IMR-90 (cell line): Measurements from ENCODE around the gene WAS. TPM values are rescaled to one million over a fixed set of nuclear protein-coding genes. Genes with fewer than 3 reads are reported as not detected.

Experiments
- ATAC-seq: fragments of 200-7000 bp; cut with Tn5 transposase; 2 replicates; pipeline ENCODE4 v1.9.1; 2020; ENCODE audit warnings: low read depth, mild to moderate bottlenecking, moderate library complexity
- BruUV-seq: library from RNA; stranded (reverse); fragments of 400-500 nt; replicated peaks from 2 replicates; lab custom pipeline; 2021; lab: Mats Ljungman, UMichigan
- CTCF ChIA-PET: fragments of 300-600 bp; formaldehyde crosslinking; extraction: SDS; loops from one replicate; lab custom pipeline; 2021; ENCODE audit warnings: antibody characterized with exemption; lab: Yijun Ruan, JAX
- POLR2A ChIA-PET: fragments of 300-600 bp; sonication (Branson Sonifier 250); formaldehyde crosslinking; loops from one replicate; lab custom pipeline; 2022; ENCODE audit warnings: antibody characterized with exemption; ENCODE audit not compliant: unreplicated experiment; lab: Charles Lee
- DNase-seq: peaks from one replicate; pipeline ENCODE4 v3.0.0; 2013
- H2AFZ ChIP-seq: replicated peaks from 2 replicates; pipeline ENCODE3; 2013; ENCODE audit warnings: low read length, mild to moderate bottlenecking; ENCODE audit not compliant: poor library complexity
- H2AK5ac ChIP-seq: 2 replicates; pipeline ENCODE4 v1.6.1; 2013; ENCODE audit warnings: low read depth, low read length, inconsistent platforms
- H2AK9ac ChIP-seq: replicated peaks from 2 replicates; pipeline ENCODE3; 2013; ENCODE audit warnings: mild to moderate bottlenecking, low read depth, low read length, moderate library complexity; ENCODE audit not compliant: poor library complexity
- H2BK120ac ChIP-seq: 2 replicates; pipeline ENCODE4 v1.6.1; 2013; ENCODE audit warnings: low read depth, low read length, inconsistent platforms
- H2BK15ac ChIP-seq: 3 replicates; pipeline ENCODE4 v1.6.1; 2013; ENCODE audit warnings: low read depth, low read length, inconsistent platforms
- H2BK20ac ChIP-seq: 2 replicates; pipeline ENCODE4 v1.6.1; 2013; ENCODE audit warnings: low read depth, mild to moderate bottlenecking, inconsistent platforms, low read length, moderate library complexity
- H2BK5ac ChIP-seq: 2 replicates; pipeline ENCODE4 v1.6.1; 2013; ENCODE audit warnings: mild to moderate bottlenecking, low read depth, low read length, inconsistent platforms; ENCODE audit not compliant: poor library complexity, severe bottlenecking
- H3K14ac ChIP-seq: replicated peaks from 2 replicates; pipeline ENCODE4 v1.6.1; 2013; ENCODE audit warnings: low read depth, low read length, inconsistent platforms
- H3K18ac ChIP-seq: 2 replicates; pipeline ENCODE4 v1.6.1; 2013; ENCODE audit warnings: low read depth, low read length, control low read depth
- H3K23ac ChIP-seq: 2 replicates; pipeline ENCODE4 v1.6.1; 2013; ENCODE audit warnings: low read depth, low read length, inconsistent platforms
- H3K27ac ChIP-seq: 2 replicates; pipeline ENCODE4 v1.5.1; 2013; ENCODE audit warnings: mild to moderate bottlenecking, control low read depth, low read length; ENCODE audit not compliant: insufficient read depth
- H3K27me3 ChIP-seq: 2 replicates; pipeline ENCODE4 v1.6.1; 2013; ENCODE audit warnings: low read length; ENCODE audit not compliant: control insufficient read depth, insufficient read depth
- H3K36me3 ChIP-seq: 2 replicates; pipeline ENCODE4 v1.6.1; 2013; ENCODE audit warnings: low read length, mixed read lengths; ENCODE audit not compliant: control insufficient read depth, insufficient read depth
- H3K4ac ChIP-seq: 2 replicates; pipeline ENCODE4 v1.6.1; 2013; ENCODE audit warnings: low read depth, low read length, inconsistent platforms
- H3K4me1 ChIP-seq: 2 replicates; pipeline ENCODE4 v1.6.1; 2013; ENCODE audit warnings: low read length, mixed read lengths; ENCODE audit not compliant: control insufficient read depth, insufficient read depth
- H3K4me2 ChIP-seq: 2 replicates; pipeline ENCODE4 v1.6.1; 2013; ENCODE audit warnings: low read depth, mild to moderate bottlenecking, control low read depth, low read length, moderate library complexity
- H3K4me3 ChIP-seq: 2 replicates; pipeline ENCODE4 v1.5.1; 2013; ENCODE audit warnings: low read depth, mild to moderate bottlenecking, control low read depth, low read length, moderate library complexity; ENCODE audit not compliant: insufficient read depth
- H3K56ac ChIP-seq: 2 replicates; pipeline ENCODE4 v1.6.1; 2013; ENCODE audit warnings: low read length, inconsistent platforms; ENCODE audit not compliant: insufficient read depth; ENCODE audit errors: extremely low read depth
- H3K79me1 ChIP-seq, 2 experiments: 2 replicates each; pipeline ENCODE4 v1.6.1; 2013; ENCODE audit warnings: low read length in 2 of 2, inconsistent platforms in 1 of 2, low read depth in 1 of 2
- H3K9ac ChIP-seq: 2 replicates; pipeline ENCODE4 v1.6.1; 2013; ENCODE audit warnings: low read depth, low read length, control low read depth
- H3K9me1 ChIP-seq: 2 replicates; pipeline ENCODE4 v1.6.1; 2013; ENCODE audit warnings: low read length, inconsistent platforms; ENCODE audit not compliant: insufficient read depth
- H3K9me3 ChIP-seq: 2 replicates; pipeline ENCODE4 v1.6.1; 2013; ENCODE audit warnings: low read length; ENCODE audit not compliant: control insufficient read depth, insufficient read depth
- H4K20me1 ChIP-seq: 2 replicates; pipeline ENCODE4 v1.6.1; 2013; ENCODE audit warnings: low read length, inconsistent platforms; ENCODE audit not compliant: insufficient read depth
- H4K5ac ChIP-seq: 2 replicates; pipeline ENCODE4 v1.6.1; 2013; ENCODE audit warnings: mild to moderate bottlenecking, low read depth, low read length, control low read depth
- H4K8ac ChIP-seq, 2 experiments: 2 replicates each; pipeline ENCODE4 v1.6.1; 2013; ENCODE audit warnings: low read depth in 2 of 2, low read length in 2 of 2, control low read depth in 1 of 2, inconsistent platforms in 1 of 2
- H4K91ac ChIP-seq: 2 replicates; pipeline ENCODE4 v1.6.1; 2013; ENCODE audit warnings: low read depth, low read length, inconsistent platforms; ENCODE audit not compliant: insufficient read depth
- BHLHE40 ChIP-seq: fragments of 150-350 bp; IDR thresholded peaks from 2 replicates; pipeline ENCODE4 v1.6.1; 2016; ENCODE audit warnings: mild to moderate bottlenecking, low read depth, low read length
- CEBPB ChIP-seq: IDR thresholded peaks from 2 replicates; pipeline ENCODE4 v1.6.1; 2012; ENCODE audit warnings: low read depth, low read length, improper control_type of control experiment
- CHD1 ChIP-seq: IDR thresholded peaks from 2 replicates; pipeline ENCODE4 v1.6.1; 2012; ENCODE audit warnings: low read depth, low read length, improper control_type of control experiment
- ELK1 ChIP-seq: fragments of 150-350 bp; IDR thresholded peaks from 2 replicates; pipeline ENCODE4 v1.6.1; 2016; ENCODE audit warnings: low read depth, mild to moderate bottlenecking, low read length, moderate library complexity, borderline replicate concordance
- FOS ChIP-seq: fragments of 150-350 bp; IDR thresholded peaks from 2 replicates; pipeline ENCODE4 v1.6.1; 2016; ENCODE audit warnings: low read depth, low read length
- MAFK ChIP-seq: IDR thresholded peaks from 2 replicates; pipeline ENCODE4 v1.6.1; 2012; ENCODE audit warnings: low read depth, low read length, improper control_type of control experiment
- MAZ ChIP-seq: IDR thresholded peaks from 2 replicates; pipeline ENCODE4 v1.6.1; 2012; ENCODE audit warnings: low read depth, mild to moderate bottlenecking, low read length, improper control_type of control experiment, moderate library complexity, borderline replicate concordance
- MXI1 ChIP-seq: IDR thresholded peaks from 2 replicates; pipeline ENCODE4 v1.6.1; 2012; ENCODE audit warnings: low read depth, mild to moderate bottlenecking, low read length, moderate library complexity, borderline replicate concordance
- NFE2L2 ChIP-seq: fragments of 150-350 bp; IDR thresholded peaks from 2 replicates; pipeline ENCODE4 v1.6.1; 2016; ENCODE audit warnings: low read depth, mild to moderate bottlenecking, low read length
- POLR2A ChIP-seq: IDR thresholded peaks from 2 replicates; pipeline ENCODE4 v1.6.1; 2012; ENCODE audit warnings: mild to moderate bottlenecking, low read depth, low read length
- RAD21 ChIP-seq: IDR thresholded peaks from 2 replicates; pipeline ENCODE4 v1.6.1; 2012; ENCODE audit warnings: low read length, improper control_type of control experiment
- RCOR1 ChIP-seq: IDR thresholded peaks from 2 replicates; pipeline ENCODE4 v1.6.1; 2012; ENCODE audit warnings: mild to moderate bottlenecking, low read length, improper control_type of control experiment; ENCODE audit not compliant: insufficient replicate concordance
- RFX5 ChIP-seq: IDR thresholded peaks from 2 replicates; pipeline ENCODE4 v1.8.0; 2012; ENCODE audit warnings: low read depth, mild to moderate bottlenecking, low read length, moderate library complexity
- SMC3 ChIP-seq: fragments of 150-350 bp; IDR thresholded peaks from 2 replicates; pipeline ENCODE4 v1.6.1; 2016; ENCODE audit warnings: low read depth, mild to moderate bottlenecking, antibody characterized with exemption, low read length, moderate library complexity
- WGBS, 2 experiments: methylation state at CpG; one replicate each; pipeline versions ENCODE4 v1.1.5 to v1.1.7; 2013; ENCODE audit warnings: missing lambda C conversion rate in 2 of 2; ENCODE audit not compliant: insufficient read length in 1 of 2; ENCODE audit errors: extremely low coverage in 2 of 2; 5-methylcytosine and 5-hydroxymethylcytosine counted together
- dilution Hi-C: fragments of 300-500 bp; cut with HindIII; formaldehyde crosslinking; loops from one replicate; pipeline ENCODE4 v1.14.3; 2018; ENCODE audit warnings: low sequenced_read_pairs; ENCODE audit not compliant: unreplicated experiment
- in situ Hi-C: fragments of 300-500 bp; cut with MboI; formaldehyde crosslinking; loops from 3 replicates; pipeline ENCODE4 v1.14.3; 2019; ENCODE audit warnings: low sequenced_read_pairs, inconsistent platforms, mixed read lengths
- intact Hi-C: fragments of 100-400 bp; cut with micrococcal nuclease; formaldehyde crosslinking; loops from 2 replicates; pipeline ENCODE4 v1.10.0; 2022
- polyA plus RNA-seq, 3 experiments: library from polyadenylated mRNA; depleted of rRNA; stranded (reverse); fragments of >200 nt; gene quantifications; 2 replicates each; pipeline ENCODE4 v1.2.3, GENCODE V29; 2012; ENCODE audit warnings: low replicate concordance in 1 of 3
- total RNA-seq: library from RNA; depleted of rRNA; stranded (reverse); fragments of >200 nt; gene quantifications from 2 replicates; pipeline ENCODE4 v1.2.3, GENCODE V29; 2012
- TF ChIP-seq, protein P1 (sequence below): conservative IDR thresholded peaks from 2 replicates; pipeline ENCODE4 v1.5.1; 2012; ENCODE audit warnings: mild to moderate bottlenecking, low read depth, low read length, improper control_type of control experiment
- TF ChIP-seq, protein P2 (sequence below): fragments of 150-350 bp; IDR thresholded peaks from 2 replicates; pipeline ENCODE4 v1.6.1; 2017; ENCODE audit warnings: mild to moderate bottlenecking, antibody characterized with exemption, low read length, low read depth

WAS gene
- total and polyA plus RNA-seq, 2 of the 4 experiments (the other 2 are of a cell fraction): 0.14 TPM; not detected in 1

DNA sequence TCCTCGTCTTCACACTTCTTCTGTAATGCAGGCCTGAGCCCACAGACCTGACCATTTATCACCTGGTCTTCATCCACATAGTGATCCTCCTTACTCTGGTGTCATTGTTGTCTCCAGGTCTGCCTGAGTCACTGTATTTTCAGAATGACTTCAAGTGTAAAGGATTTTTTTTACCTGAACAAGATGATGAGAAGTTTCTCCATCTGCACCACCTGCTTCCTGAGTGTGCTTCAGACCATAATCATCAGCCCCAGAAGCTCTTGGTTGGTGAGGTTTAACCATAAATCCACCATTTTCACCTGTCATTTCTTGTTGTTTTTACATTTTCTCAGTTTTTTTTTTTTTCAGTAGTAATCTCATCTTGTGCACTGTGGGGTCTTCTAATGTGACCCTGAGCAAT lies 47.3 kb upstream of the WAS start:
- no peaks in the 10 kb centered on the region for H4K20me1 ChIP-seq
- no peak overlapping the region for H3K14ac ChIP-seq
- no peak overlapping the region for H3K18ac ChIP-seq
- no peak overlapping the region for H3K4ac ChIP-seq
- no peak overlapping the region for H4K5ac ChIP-seq
- in situ Hi-C loops: no loop called here
- H3K4me3 ChIP-seq: no peak overlapping the region
- ATAC-seq (no peak), DNase-seq (no peak)
- no peaks in the 10 kb centered on the region for H3K4me1 ChIP-seq
- H4K91ac ChIP-seq: no peak overlapping the region
- intact Hi-C loops: no loop called here
- no peak overlapping the region for H3K23ac ChIP-seq
- no peaks in the 10 kb centered on the region for H3K79me1 ChIP-seq
- no peak overlapping the region for H3K56ac ChIP-seq
- H3K36me3 ChIP-seq: no peaks in the 10 kb centered on the region
- H2BK5ac ChIP-seq: no peak overlapping the region
- H2BK15ac ChIP-seq: no peak overlapping the region
- no peak overlapping the region for H4K8ac ChIP-seq
- no CpG with 5 or more reads among the region's 1 CpG for WGBS, 2 experiments
- POLR2A ChIA-PET: no interaction called here
- TF ChIP-seq POLR2A: no peak
- TF ChIP-seq MAFK: no peak
- no peak for TF ChIP-seq SMC3
- TF ChIP-seq MXI1: no peak
- TF ChIP-seq RFX5: no peak
- no peak for TF ChIP-seq RAD21
- no peak for TF ChIP-seq NFE2L2
- TF ChIP-seq, protein P1, sequence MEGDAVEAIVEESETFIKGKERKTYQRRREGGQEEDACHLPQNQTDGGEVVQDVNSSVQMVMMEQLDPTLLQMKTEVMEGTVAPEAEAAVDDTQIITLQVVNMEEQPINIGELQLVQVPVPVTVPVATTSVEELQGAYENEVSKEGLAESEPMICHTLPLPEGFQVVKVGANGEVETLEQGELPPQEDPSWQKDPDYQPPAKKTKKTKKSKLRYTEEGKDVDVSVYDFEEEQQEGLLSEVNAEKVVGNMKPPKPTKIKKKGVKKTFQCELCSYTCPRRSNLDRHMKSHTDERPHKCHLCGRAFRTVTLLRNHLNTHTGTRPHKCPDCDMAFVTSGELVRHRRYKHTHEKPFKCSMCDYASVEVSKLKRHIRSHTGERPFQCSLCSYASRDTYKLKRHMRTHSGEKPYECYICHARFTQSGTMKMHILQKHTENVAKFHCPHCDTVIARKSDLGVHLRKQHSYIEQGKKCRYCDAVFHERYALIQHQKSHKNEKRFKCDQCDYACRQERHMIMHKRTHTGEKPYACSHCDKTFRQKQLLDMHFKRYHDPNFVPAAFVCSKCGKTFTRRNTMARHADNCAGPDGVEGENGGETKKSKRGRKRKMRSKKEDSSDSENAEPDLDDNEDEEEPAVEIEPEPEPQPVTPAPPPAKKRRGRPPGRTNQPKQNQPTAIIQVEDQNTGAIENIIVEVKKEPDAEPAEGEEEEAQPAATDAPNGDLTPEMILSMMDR: no peak
- no peak for TF ChIP-seq CEBPB
- TF ChIP-seq MAZ: no peak
- TF ChIP-seq FOS: no peak
- no peak for TF ChIP-seq ELK1
- TF ChIP-seq, protein P2, sequence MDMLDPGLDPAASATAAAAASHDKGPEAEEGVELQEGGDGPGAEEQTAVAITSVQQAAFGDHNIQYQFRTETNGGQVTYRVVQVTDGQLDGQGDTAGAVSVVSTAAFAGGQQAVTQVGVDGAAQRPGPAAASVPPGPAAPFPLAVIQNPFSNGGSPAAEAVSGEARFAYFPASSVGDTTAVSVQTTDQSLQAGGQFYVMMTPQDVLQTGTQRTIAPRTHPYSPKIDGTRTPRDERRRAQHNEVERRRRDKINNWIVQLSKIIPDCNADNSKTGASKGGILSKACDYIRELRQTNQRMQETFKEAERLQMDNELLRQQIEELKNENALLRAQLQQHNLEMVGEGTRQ: no peak
- no peak for TF ChIP-seq RCOR1
- TF ChIP-seq CHD1: no peak
- no peak for TF ChIP-seq BHLHE40
- H3K4me2 ChIP-seq: no peak overlapping the region
- no peak overlapping the region for H2BK20ac ChIP-seq
- H3K27ac ChIP-seq: no peak overlapping the region
- no peak overlapping the region for H2AK5ac ChIP-seq
- no peaks in the 10 kb centered on the region for H3K9me3 ChIP-seq
- H3K9me1 ChIP-seq: no peaks in the 10 kb centered on the region
- H3K27me3 ChIP-seq: peaks cover 5% of the 10 kb centered on the region
- no TSS peak for BruUV-seq
- no peak overlapping the region for H2AFZ ChIP-seq
- H3K9ac ChIP-seq: no peak overlapping the region
- no peak overlapping the region for H2AK9ac ChIP-seq
- dilution Hi-C loops: no loop called here
- CTCF ChIA-PET: interaction anchor here (0.6 kb wide), 1 partner anchor 38 kb away, joined by 9 read pairs; no protein-coding TSS in a partner anchor
- H2BK120ac ChIP-seq: no peak overlapping the region
